Retinal pigment epithelial cell (primary cell): ENCODE data around the gene KCNQ1.

Source experiments
- DNase-seq: peaks from one replicate; pipeline ENCODE4 v3.0.0-alpha.2; 2010; ENCODE audit warnings: low read depth
- H3K4me3 ChIP-seq: 2 replicates; pipeline ENCODE4 v1.5.1; 2011; ENCODE audit warnings: mild to moderate bottlenecking, low read length, control low read depth, moderate library complexity
- CTCF ChIP-seq: conservative IDR thresholded peaks from 2 replicates; pipeline ENCODE4 v1.5.1; 2011; ENCODE audit warnings: low read depth, low read length, control low read depth, inconsistent platforms

Gene KCNQ1

DNA sequence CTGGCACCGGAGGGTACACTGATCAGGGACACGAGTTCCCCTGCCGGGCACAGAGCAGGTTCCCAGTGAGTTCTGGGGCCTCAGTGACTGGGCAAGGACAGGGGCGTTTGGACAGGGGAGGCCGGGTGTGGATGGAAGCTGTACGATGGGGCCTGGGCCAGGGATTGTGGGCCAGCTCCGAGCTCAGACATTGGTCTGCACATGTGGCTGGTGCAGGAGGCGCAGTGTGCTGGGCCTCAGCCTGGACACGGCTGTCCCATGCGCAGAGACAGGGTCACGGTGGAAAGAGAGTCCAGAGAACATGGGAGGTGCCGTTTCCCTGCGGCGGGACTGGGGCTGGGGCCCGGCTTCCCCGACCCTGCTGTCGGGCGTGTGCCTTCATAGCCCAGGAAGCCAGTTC is 380.0 kb downstream of the KCNQ1 start:
- no peak overlapping the region for H3K4me3 ChIP-seq
- DNase-seq: no peak
- TF ChIP-seq CTCF: no peak

- TF ChIP-seq CTCF: peak; percentile 9
- no peak for DNase-seq
- no peak overlapping the region for H3K4me3 ChIP-seq
Observed at GRCh38 chr11:2825261-2825888, 380.6 kb downstream of the KCNQ1 start.

GRCh38 chr11:2825889-2826678 is 381.3 kb downstream of the KCNQ1 start:
- no peak overlapping the region for H3K4me3 ChIP-seq
- peak; percentile 97 for DNase-seq
- TF ChIP-seq CTCF: no peak

DNA sequence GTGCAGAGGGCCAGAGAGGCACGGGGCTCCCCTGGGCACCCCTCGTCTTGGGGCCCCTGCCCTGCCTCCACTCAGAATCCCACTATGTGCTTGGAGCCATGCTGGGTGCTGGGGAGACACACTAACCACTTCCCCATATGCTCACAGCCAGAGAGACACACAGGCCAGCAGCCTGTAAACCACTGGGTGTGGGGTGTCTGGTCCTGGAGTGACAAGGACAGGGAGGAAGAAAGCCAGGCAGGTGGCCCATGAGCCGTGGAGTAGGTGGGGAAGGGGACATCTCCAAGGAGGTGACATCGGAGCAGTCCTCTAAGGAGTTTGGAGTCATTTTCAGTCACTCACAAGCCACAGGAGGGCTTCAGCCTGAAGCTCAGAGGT is 381.9 kb downstream of the KCNQ1 start:
- no peak overlapping the region for H3K4me3 ChIP-seq
- DNase-seq: no peak
- no peak for TF ChIP-seq CTCF

GRCh38 chr11:2827256-2827655 is 382.4 kb downstream of the KCNQ1 start:
- no peak for TF ChIP-seq CTCF
- no peak overlapping the region for H3K4me3 ChIP-seq
- DNase-seq: no peak

GRCh38 chr11:2827792-2828191 is 383.0 kb downstream of the KCNQ1 start:
- no peak overlapping the region for H3K4me3 ChIP-seq
- no peak for DNase-seq
- TF ChIP-seq CTCF: no peak
